GM12892 (cell line): Measurements from ENCODE around the gene ATG2B.

Source experiments
- POLR2A ChIP-seq: IDR thresholded peaks from 2 replicates; pipeline ENCODE4 v1.6.1; 2011; ENCODE audit warnings: low read depth, low read length, control low read depth
- POLR2AphosphoS5 ChIP-seq: IDR thresholded peaks from 2 replicates; pipeline ENCODE4 v1.6.1; 2011; ENCODE audit warnings: low read depth, low read length, control low read depth

DNA sequence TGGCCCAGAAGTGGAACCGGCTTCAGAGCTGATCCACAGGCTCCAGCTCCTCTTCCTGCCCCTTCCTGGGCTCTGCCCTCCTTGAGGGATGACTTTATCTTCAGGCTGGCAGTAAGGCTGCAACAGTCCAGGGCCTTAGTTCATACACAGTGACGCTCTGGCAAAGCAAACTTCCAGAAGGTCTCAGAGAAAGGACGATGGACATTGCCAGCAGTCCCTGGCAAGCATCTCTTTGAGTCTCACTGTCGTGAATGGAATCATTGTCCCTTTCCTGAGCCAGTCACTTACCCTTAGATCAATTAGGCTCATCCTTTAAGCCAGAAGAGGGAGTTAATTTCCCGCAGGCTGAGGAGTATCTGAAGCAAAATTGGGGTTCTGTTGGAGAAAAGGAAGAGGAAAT, 37.4 kb upstream of the ATG2B start:
- TF ChIP-seq POLR2A, result no peak
- no peak for TF ChIP-seq POLR2AphosphoS5
